SU-DHL-6 (cell line): ENCODE measurements around the gene MEGF6.
"Not testable (repeated sequence)": the region's sequence is repeated elsewhere in the genome, so short reads cannot be mapped to it uniquely, and the experiment has no call there.

Source experiments
- H2AFZ ChIP-seq: fragments of 200-600 bp; sonication (generic); 2 replicates; pipeline ENCODE4 v1.6.1; 2014; ENCODE audit warnings: low read depth, mild to moderate bottlenecking, moderate library complexity, mixed read lengths, antibody characterized with exemption, low read length; ENCODE audit not compliant: severe bottlenecking
- H3F3A ChIP-seq: fragments of 200-600 bp; shearing (Covaris generic); 2 replicates; pipeline ENCODE4 v1.6.0; 2016; ENCODE audit warnings: antibody characterized with exemption, mild to moderate bottlenecking; ENCODE audit not compliant: insufficient read depth
- H3K27ac ChIP-seq: fragments of 200-600 bp; sonication (generic); 2 replicates; pipeline ENCODE4 v1.5.1; 2016; ENCODE audit warnings: low read depth, mild to moderate bottlenecking, low read length, moderate library complexity, mixed read lengths
- H3K27me3 ChIP-seq: fragments of 200-600 bp; sonication (generic), shearing (Covaris generic); 2 replicates; pipeline ENCODE4 v1.6.0; 2014; ENCODE audit warnings: mild to moderate bottlenecking, low read length
- H3K36me3 ChIP-seq: fragments of 200-600 bp; sonication (generic); 2 replicates; pipeline ENCODE4 v1.6.1; 2014; ENCODE audit warnings: mild to moderate bottlenecking, low read length, mixed read lengths
- H3K4me2 ChIP-seq: fragments of 300-600, 200-600 bp; shearing (Covaris generic), sonication (generic); 2 replicates; pipeline ENCODE4 v1.6.0; 2014; ENCODE audit warnings: low read length, low read depth, mild to moderate bottlenecking; ENCODE audit not compliant: poor library complexity, severe bottlenecking
- H3K4me3 ChIP-seq: fragments of 200-600 bp; sonication (generic); 2 replicates; pipeline ENCODE4 v1.5.1; 2014; ENCODE audit warnings: antibody characterized with exemption, low read length, mild to moderate bottlenecking, mixed read lengths; ENCODE audit not compliant: insufficient read depth, poor library complexity, severe bottlenecking
- H3K79me2 ChIP-seq: fragments of 200-600 bp; sonication (generic); 2 replicates; pipeline ENCODE4 v1.6.1; 2014; ENCODE audit warnings: mild to moderate bottlenecking, low read length, moderate library complexity; ENCODE audit not compliant: insufficient read depth
- H3K9ac ChIP-seq: fragments of 200-600 bp; sonication (generic); 2 replicates; pipeline ENCODE4 v1.7.0; 2014; ENCODE audit warnings: mild to moderate bottlenecking, low read length
- H3K9me2 ChIP-seq: fragments of 200-600 bp; sonication (generic); replicated peaks from 2 replicates; pipeline ENCODE4 v1.6.1; 2014; ENCODE audit warnings: low read length; ENCODE audit not compliant: insufficient read depth
- H3K9me3 ChIP-seq: fragments of 200-600 bp; sonication (generic); 2 replicates; pipeline ENCODE4 v1.6.1; 2014; ENCODE audit warnings: low read length, mixed read lengths; ENCODE audit not compliant: insufficient read depth
- H4K20me1 ChIP-seq: fragments of 200-600 bp; sonication (generic); 2 replicates; pipeline ENCODE4 v1.6.1; 2014; ENCODE audit warnings: low read depth, mild to moderate bottlenecking, antibody characterized with exemption, low read length, moderate library complexity, mixed read lengths
- EZH2phosphoT487 ChIP-seq: fragments of 200-600 bp; sonication (generic), shearing (Covaris generic); conservative IDR thresholded peaks from 2 replicates; pipeline ENCODE4 v1.6.1; 2018; ENCODE audit warnings: mild to moderate bottlenecking, antibody characterized with exemption, low read length, moderate library complexity, mixed read lengths
- TF ChIP-seq, protein P1 (sequence below): fragments of 200-600 bp; sonication (generic); IDR thresholded peaks from one replicate; pipeline ENCODE4 v1.5.1; 2017; ENCODE audit warnings: antibody characterized with exemption, mild to moderate bottlenecking, low read length, moderate library complexity; ENCODE audit not compliant: insufficient read depth, poor library complexity, severe bottlenecking

MEGF6 gene

DNA sequence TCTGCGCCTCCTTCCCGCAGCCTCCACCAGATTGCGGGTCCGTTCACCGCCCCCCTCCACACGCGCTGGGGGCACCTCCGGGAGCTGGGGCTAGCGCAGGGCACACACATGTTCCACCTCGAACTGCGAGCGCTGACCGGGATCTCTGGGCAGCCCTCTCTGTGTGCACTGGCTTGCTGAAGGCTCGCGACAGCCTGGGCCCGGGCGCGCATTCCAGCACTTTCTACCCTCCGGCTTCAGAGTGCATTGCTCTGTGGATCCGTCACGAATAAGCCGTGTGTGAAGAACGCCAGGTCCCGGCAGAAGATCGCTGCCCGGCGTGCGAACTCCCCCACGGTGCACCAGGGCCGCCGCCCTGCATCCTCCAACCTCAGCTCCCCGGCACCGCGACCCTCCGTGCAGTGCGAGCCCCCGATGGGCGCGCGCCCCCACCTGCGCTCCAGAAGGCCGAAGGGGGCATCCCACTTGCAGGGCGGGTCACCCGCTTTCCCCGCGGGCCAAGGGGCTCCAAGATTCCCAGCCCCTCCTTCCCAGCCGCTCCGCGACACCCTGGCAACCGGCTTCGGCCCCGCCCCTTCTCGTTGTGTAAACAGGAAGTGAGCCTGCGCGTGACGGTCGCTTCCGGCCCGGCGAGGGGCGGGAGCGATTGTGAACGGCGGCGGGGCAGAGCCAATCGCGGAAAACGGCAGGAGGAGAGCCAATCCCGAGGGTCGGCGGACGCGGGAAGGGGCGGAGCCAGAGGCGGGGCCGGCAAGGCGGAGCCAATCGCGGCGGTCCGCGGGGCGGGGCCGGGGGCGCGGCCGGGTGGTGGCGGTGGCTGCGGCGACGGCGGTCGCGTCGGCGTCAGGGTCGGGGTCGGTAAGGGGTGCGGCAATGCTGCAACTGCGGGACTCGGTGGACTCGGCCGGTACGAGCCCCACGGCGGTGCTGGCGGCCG is 13.2 kb upstream of the MEGF6 start, which contains the start of gene TPRG1L:
Gene TPRG1L, plus strand, starts transcription at position 816 of the 937 bp plus-strand sequence. Its CDS starts 58 bp downstream, at position 874.
- no peaks in the 10 kb centered on the region for H3K79me2 ChIP-seq
- H3F3A ChIP-seq: no peaks in the 10 kb centered on the region
- no peaks in the 10 kb centered on the region for H3K36me3 ChIP-seq
- peak within 1 kb of the TSS; percentile 55 for H3K9ac ChIP-seq
- peak within 1 kb of the TSS; percentile 93 for H2AFZ ChIP-seq
- no peak within 1 kb of the TSS for H3K27ac ChIP-seq
- no peaks in the 10 kb centered on the region for H3K9me3 ChIP-seq
- no peaks in the 10 kb centered on the region for H3K27me3 ChIP-seq
- no peak for TF ChIP-seq EZH2phosphoT487
- TF ChIP-seq, protein P1, sequence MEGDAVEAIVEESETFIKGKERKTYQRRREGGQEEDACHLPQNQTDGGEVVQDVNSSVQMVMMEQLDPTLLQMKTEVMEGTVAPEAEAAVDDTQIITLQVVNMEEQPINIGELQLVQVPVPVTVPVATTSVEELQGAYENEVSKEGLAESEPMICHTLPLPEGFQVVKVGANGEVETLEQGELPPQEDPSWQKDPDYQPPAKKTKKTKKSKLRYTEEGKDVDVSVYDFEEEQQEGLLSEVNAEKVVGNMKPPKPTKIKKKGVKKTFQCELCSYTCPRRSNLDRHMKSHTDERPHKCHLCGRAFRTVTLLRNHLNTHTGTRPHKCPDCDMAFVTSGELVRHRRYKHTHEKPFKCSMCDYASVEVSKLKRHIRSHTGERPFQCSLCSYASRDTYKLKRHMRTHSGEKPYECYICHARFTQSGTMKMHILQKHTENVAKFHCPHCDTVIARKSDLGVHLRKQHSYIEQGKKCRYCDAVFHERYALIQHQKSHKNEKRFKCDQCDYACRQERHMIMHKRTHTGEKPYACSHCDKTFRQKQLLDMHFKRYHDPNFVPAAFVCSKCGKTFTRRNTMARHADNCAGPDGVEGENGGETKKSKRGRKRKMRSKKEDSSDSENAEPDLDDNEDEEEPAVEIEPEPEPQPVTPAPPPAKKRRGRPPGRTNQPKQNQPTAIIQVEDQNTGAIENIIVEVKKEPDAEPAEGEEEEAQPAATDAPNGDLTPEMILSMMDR: no peak
- H3K4me3 ChIP-seq: peak within 1 kb of the TSS; percentile 60
- H4K20me1 ChIP-seq: no peaks in the 10 kb centered on the region
- no peaks in the 10 kb centered on the region for H3K9me2 ChIP-seq
- peak within 1 kb of the TSS; percentile 55 for H3K4me2 ChIP-seq

DNA sequence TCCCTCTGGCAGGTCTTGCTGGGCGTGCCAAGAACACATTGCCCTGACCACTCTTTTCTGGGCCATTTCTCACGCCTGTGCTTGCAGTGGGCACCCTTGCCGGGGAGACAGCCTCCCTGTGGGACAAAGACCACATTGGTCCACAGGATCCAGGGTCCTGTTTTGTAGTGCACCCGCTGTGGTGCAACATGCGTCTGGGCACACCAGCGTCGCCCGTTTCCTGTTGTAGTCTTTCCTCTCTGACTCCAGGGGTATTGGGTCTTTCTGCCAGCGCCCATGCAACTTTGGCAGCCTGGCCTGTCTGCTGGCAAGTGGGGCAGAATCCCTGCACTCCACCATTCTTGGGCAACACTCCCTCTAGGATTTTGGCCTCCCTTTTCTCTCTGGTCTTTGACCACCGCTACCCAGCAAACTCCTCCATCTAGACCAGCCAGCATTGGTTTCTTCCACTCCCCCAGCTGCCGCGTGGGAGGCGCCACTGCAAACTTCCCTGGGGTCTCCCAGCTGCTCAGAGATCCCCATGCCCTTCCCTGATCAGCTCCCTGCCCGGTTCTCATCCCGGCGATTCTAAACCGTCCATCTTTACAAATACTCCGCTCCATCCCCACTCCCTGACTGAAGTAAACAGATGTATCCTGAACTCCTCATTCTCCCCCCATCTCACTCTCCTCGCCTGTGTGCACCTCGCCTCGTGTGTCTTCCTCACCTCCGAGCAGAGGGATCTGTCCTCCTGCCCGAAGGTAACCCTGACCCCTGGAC is 12.3 kb upstream of the MEGF6 start:
- Histone ChIP-seq H3K79me2 (no peaks in the 10 kb centered on the region), H3K27ac (no peak overlapping the region), H2AFZ (peak overlapping the region; percentile 93), H4K20me1 (no peaks in the 10 kb centered on the region), H3K27me3 (no peaks in the 10 kb centered on the region), H3K9me3 (no peaks in the 10 kb centered on the region), H3K9ac (0 out of 2 replicates have a peak overlapping the region, but pooled peaks have one; percentile 55), H3K9me2 (no peaks in the 10 kb centered on the region), H3K4me2 (peak overlapping the region; percentile 55), H3K4me3 (peak overlapping the region; percentile 60), H3F3A (no peaks in the 10 kb centered on the region), H3K36me3 (no peaks in the 10 kb centered on the region)
- TF ChIP-seq, protein P1: no peak
- TF ChIP-seq EZH2phosphoT487: no peak

DNA sequence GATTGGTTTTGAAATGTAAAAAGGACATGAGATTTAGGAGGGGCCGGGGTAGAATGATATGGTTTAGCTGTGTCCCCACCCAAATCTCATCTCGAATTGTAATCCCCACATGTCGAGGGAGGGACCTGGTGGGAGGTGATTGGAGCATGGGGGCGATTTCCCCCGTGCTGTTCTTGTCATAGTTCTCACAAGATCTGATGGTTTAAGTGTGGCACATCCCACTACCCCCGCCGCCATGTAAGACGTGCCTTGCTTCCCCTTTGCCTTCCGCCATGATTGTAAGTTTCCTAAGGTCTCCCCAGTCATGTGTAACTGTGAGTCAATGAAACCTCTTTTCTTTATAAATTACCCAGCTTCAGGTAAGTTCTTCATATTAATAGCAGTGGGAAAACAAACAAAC is 10.8 kb upstream of the MEGF6 start:
- not testable (repeated sequence) for H3F3A ChIP-seq, H4K20me1 ChIP-seq, H3K27me3 ChIP-seq, H2AFZ ChIP-seq, H3K27ac ChIP-seq, H3K9me3 ChIP-seq, H3K4me3 ChIP-seq, H3K4me2 ChIP-seq, H3K9me2 ChIP-seq, H3K36me3 ChIP-seq, H3K9ac ChIP-seq, H3K79me2 ChIP-seq

DNA sequence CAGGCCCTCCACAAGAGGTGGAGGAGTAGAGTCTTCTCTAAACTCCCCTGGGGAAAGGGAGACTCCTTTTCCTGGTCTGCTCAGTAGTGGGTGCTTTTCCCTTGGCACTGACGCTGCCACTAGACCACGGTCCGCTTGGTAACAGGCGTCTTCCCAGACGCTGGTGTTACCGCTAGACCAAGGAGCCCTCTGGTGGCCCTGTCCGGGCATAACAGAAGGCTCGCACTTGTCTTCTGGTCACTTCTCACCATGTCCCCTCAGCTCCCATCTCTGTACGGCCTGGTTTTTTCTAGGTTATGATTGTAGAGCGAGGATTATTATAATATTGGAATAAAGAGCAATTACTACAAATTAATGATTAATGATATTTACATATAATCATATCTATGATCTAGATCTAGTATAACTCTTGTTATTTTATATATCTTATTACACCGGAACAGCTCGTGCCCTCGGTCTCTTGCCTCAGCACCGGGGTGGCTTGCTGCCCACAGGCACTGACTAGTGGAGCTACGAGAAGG is 9.9 kb upstream of the MEGF6 start:
- H4K20me1 ChIP-seq, H3K36me3 ChIP-seq, H3K27ac ChIP-seq, H3K9me3 ChIP-seq, H3K27me3 ChIP-seq, H3K4me3 ChIP-seq, H3K4me2 ChIP-seq, H2AFZ ChIP-seq, H3K9ac ChIP-seq, H3K9me2 ChIP-seq, H3K79me2 ChIP-seq, H3F3A ChIP-seq: not testable (repeated sequence)
